Adrenal gland (tissue), 5 donors: Measurements from ENCODE around the gene MBD4.

ENCODE experiments used
- POLR2A ChIP-seq, 2 donors: fragments of 450-650 bp; IDR thresholded peaks; one replicate each; pipeline ENCODE4 v1.6.1; 2017; ENCODE audit warnings: antibody characterized with exemption in 2 of 2, mild to moderate bottlenecking in 2 of 2, moderate library complexity in 1 of 2
- TF ChIP-seq, protein P1 (sequence below), 6 experiments: fragments of 450-650 bp in 4 of 6; fragments of 200-600 bp in 2 of 6; sonication (generic) in 1 of 6; IDR thresholded peaks; 1 replicate in 5 of 6; 2 replicates in 1 of 6; pipeline versions ENCODE4 v1.5.1 to v1.8.0; 2016 to 2021; ENCODE audit warnings: antibody characterized with exemption in 6 of 6, mild to moderate bottlenecking in 2 of 6, moderate library complexity in 1 of 6
- donor health status: DM: no; HTN: no; CAD: no.

DNA sequence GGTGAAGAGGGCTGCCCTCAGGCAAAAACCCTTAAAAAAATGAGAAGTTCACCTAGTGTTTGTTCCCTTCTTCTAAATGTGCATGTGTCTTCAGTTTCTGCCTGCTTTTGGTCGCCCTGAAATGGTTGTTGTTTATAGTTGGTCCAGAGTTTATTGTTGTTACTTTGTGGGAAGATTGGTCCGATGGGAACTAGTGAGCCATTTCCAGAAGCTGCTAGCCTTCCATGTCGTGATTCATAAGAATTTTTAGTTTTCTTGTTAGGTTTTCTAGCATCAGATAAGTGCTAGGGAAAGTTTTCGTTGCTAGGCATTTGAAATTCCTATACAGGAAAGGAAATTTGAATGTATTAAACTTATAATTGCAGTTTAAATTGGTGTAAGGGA, 34.0 kb upstream of the MBD4 start:
- TF ChIP-seq, protein P1, sequence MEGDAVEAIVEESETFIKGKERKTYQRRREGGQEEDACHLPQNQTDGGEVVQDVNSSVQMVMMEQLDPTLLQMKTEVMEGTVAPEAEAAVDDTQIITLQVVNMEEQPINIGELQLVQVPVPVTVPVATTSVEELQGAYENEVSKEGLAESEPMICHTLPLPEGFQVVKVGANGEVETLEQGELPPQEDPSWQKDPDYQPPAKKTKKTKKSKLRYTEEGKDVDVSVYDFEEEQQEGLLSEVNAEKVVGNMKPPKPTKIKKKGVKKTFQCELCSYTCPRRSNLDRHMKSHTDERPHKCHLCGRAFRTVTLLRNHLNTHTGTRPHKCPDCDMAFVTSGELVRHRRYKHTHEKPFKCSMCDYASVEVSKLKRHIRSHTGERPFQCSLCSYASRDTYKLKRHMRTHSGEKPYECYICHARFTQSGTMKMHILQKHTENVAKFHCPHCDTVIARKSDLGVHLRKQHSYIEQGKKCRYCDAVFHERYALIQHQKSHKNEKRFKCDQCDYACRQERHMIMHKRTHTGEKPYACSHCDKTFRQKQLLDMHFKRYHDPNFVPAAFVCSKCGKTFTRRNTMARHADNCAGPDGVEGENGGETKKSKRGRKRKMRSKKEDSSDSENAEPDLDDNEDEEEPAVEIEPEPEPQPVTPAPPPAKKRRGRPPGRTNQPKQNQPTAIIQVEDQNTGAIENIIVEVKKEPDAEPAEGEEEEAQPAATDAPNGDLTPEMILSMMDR (IDR thresholded peaks at IDR 0.05): no peak
- no peak for TF ChIP-seq POLR2A (IDR thresholded peaks at IDR 0.05)
